ENCODE results near the gene ABCA12. TPM values are rescaled to one million over a fixed set of nuclear protein-coding genes. Genes with fewer than 3 reads are reported as not detected.

ABCA12 gene
- total RNA-seq, 2 experiments from 2014 or later = not detected

- no peaks in the 10 kb centered on the region for H3K9me3 Mint-ChIP-seq
- H3K4me3 ChIP-seq (ENCODE audit: low read length) = no peak overlapping the region
- ATAC-seq (ENCODE audit: poor library complexity) (no peak), DNase-seq (no peak)
- ChIA-PET CTCF (interaction anchor here (0.7 kb wide), 1 partner anchor 1828 kb away, joined by 3 read pairs; no protein-coding TSS in a partner anchor), POLR2A (no interaction called here)
- H3K27ac ChIP-seq (ENCODE audit: low read depth in 1 of 2, low read length in 2 of 2) = no peak overlapping the region
- H3K4me3 Mint-ChIP-seq = no peak overlapping the region
- no peaks in the 10 kb centered on the region for H3K36me3 ChIP-seq (ENCODE audit: insufficient read depth, low read length)
- no peak for TF ChIP-seq CTCF (IDR thresholded peaks at IDR 0.05)
- H3K4me1 ChIP-seq (ENCODE audit: insufficient read depth, low read length) = no peaks in the 10 kb centered on the region
- H3K36me3 Mint-ChIP-seq (ENCODE audit: low read depth) = no peaks in the 10 kb centered on the region
- H3K4me1 Mint-ChIP-seq (ENCODE audit: low read depth) = no peaks in the 10 kb centered on the region
- no peaks in the 10 kb centered on the region for H3K27me3 ChIP-seq (ENCODE audit: control insufficient read depth in 1 of 2, insufficient read depth in 2 of 2, low read length in 2 of 2)
- no peaks in the 10 kb centered on the region for H3K27me3 Mint-ChIP-seq
- no peak overlapping the region for H3K27ac Mint-ChIP-seq
- intact Hi-C loops (cut with DNase I, micrococcal nuclease) = loop anchor here in 1 of 2 experiments (5.0 kb wide), 1 partner anchor 923 kb away; no protein-coding TSS in a partner anchor
- no peaks in the 10 kb centered on the region for H3K9me3 ChIP-seq (ENCODE audit: control insufficient read depth in 1 of 2, insufficient read depth in 1 of 2, low read length in 2 of 2)
These were observed 32.6 kb downstream of the ABCA12 start for GRCh38 chr2:215105607-215106354.

- H3K36me3 ChIP-seq (ENCODE audit: insufficient read depth, low read length) = no peaks in the 10 kb centered on the region
- H3K4me1 Mint-ChIP-seq (ENCODE audit: low read depth) = no peaks in the 10 kb centered on the region
- no peaks in the 10 kb centered on the region for H3K9me3 Mint-ChIP-seq
- no peaks in the 10 kb centered on the region for H3K36me3 Mint-ChIP-seq (ENCODE audit: low read depth)
- H3K4me1 ChIP-seq (ENCODE audit: insufficient read depth, low read length) = no peaks in the 10 kb centered on the region
- H3K4me3 ChIP-seq (ENCODE audit: low read length) = no peak overlapping the region
- ATAC-seq (ENCODE audit: poor library complexity) (no peak), DNase-seq (no peak)
- CTCF ChIA-PET = no interaction called here
- H3K27me3 Mint-ChIP-seq = no peaks in the 10 kb centered on the region
- intact Hi-C loops (cut with DNase I, micrococcal nuclease) = no loop called here
- no peaks in the 10 kb centered on the region for H3K27me3 ChIP-seq (ENCODE audit: control insufficient read depth in 1 of 2, insufficient read depth in 2 of 2, low read length in 2 of 2)
- H3K27ac Mint-ChIP-seq = no peak overlapping the region
- TF ChIP-seq CTCF (IDR thresholded peaks at IDR 0.05) = no peak
- H3K27ac ChIP-seq (ENCODE audit: low read depth in 1 of 2, low read length in 2 of 2) = no peak overlapping the region
- no peak overlapping the region for H3K4me3 Mint-ChIP-seq
- no peaks in the 10 kb centered on the region for H3K9me3 ChIP-seq (ENCODE audit: control insufficient read depth in 1 of 2, insufficient read depth in 1 of 2, low read length in 2 of 2)
- POLR2A ChIA-PET = no interaction called here
These were observed 34.2 kb downstream of the ABCA12 start for GRCh38 chr2:215104226-215104625.

GRCh38 chr2:215098875-215099274, 39.6 kb downstream of the ABCA12 start:
- H3K27ac Mint-ChIP-seq = no peak overlapping the region
- CTCF ChIA-PET = no interaction called here
- H3K4me1 ChIP-seq (ENCODE audit: insufficient read depth, low read length) = no peaks in the 10 kb centered on the region
- intact Hi-C loops (cut with DNase I, micrococcal nuclease) = no loop called here
- H3K9me3 ChIP-seq (ENCODE audit: control insufficient read depth in 1 of 2, insufficient read depth in 1 of 2, low read length in 2 of 2) = no peaks in the 10 kb centered on the region
- POLR2A ChIA-PET = no interaction called here
- H3K4me1 Mint-ChIP-seq (ENCODE audit: low read depth) = no peaks in the 10 kb centered on the region
- no peak overlapping the region for H3K27ac ChIP-seq (ENCODE audit: low read depth in 1 of 2, low read length in 2 of 2)
- DNase-seq (no peak), ATAC-seq (ENCODE audit: poor library complexity) (no peak)
- H3K9me3 Mint-ChIP-seq = no peaks in the 10 kb centered on the region
- H3K36me3 Mint-ChIP-seq (ENCODE audit: low read depth) = no peaks in the 10 kb centered on the region
- no peaks in the 10 kb centered on the region for H3K27me3 ChIP-seq (ENCODE audit: control insufficient read depth in 1 of 2, insufficient read depth in 2 of 2, low read length in 2 of 2)
- H3K27me3 Mint-ChIP-seq = no peaks in the 10 kb centered on the region
- H3K4me3 Mint-ChIP-seq = no peak overlapping the region
- no peak overlapping the region for H3K4me3 ChIP-seq (ENCODE audit: low read length)
- no peaks in the 10 kb centered on the region for H3K36me3 ChIP-seq (ENCODE audit: insufficient read depth, low read length)
- no peak for TF ChIP-seq CTCF (IDR thresholded peaks at IDR 0.05)
